ENCODE measurements around the gene HTR4.

Gene HTR4

DNA sequence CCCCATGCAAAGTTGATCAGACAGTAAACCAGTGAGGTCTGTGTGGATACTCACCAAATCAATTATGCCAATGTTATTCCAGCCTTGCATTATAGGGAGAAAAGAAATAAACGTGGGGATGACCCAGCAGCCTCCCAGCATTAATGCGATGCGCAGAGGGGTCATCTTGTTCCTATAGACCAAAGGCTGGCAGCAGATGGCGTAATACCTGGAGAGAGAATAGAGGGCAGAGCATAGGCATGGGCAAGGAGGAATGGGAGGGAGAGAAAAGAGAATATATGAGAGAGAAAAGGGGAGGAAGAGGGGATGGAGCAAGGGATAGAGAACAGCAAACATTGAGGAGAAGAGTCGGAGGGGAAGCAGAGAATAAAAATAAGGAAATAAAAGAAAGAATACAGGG, 131.2 kb downstream of the HTR4 start:
- Histone ChIP-seq H3K4me1 (no peaks in the 10 kb centered on the region), H3K9me3 (no peaks in the 10 kb centered on the region), H3K36me3 (replicated peaks) (no peaks in the 10 kb centered on the region), H3K27me3 (ENCODE audit: low read depth) (no peaks in the 10 kb centered on the region), H3K4me3 (no peak overlapping the region)
- in situ Hi-C loops (cut with MboI; ENCODE audit: low sequenced_read_pairs) = no loop called here
- no peak for DNase-seq (ENCODE audit: low spot score in 2 of 2)

GRCh38 chr5:148515460-148515859, 138.9 kb downstream of the HTR4 start:
- no peaks in the 10 kb centered on the region for H3K9me3 ChIP-seq
- no peaks in the 10 kb centered on the region for H3K36me3 ChIP-seq (replicated peaks)
- DNase-seq (ENCODE audit: low spot score in 2 of 2) = no peak
- in situ Hi-C loops (cut with MboI; ENCODE audit: low sequenced_read_pairs) = no loop called here
- H3K27me3 ChIP-seq (ENCODE audit: low read depth) = no peaks in the 10 kb centered on the region
- no peak overlapping the region for H3K4me3 ChIP-seq
- no peaks in the 10 kb centered on the region for H3K4me1 ChIP-seq

- Histone ChIP-seq H3K36me3 (replicated peaks) (no peaks in the 10 kb centered on the region), H3K9me3 (no peaks in the 10 kb centered on the region), H3K27me3 (ENCODE audit: low read depth) (no peaks in the 10 kb centered on the region), H3K4me3 (no peak overlapping the region), H3K4me1 (no peaks in the 10 kb centered on the region)
- in situ Hi-C loops (cut with MboI; ENCODE audit: low sequenced_read_pairs) = no loop called here
- DNase-seq (ENCODE audit: low spot score in 2 of 2) = no peak
Measured at GRCh38 chr5:148514344-148514743, 140.0 kb downstream of the HTR4 start.

GRCh38 chr5:148512498-148512897, 141.8 kb downstream of the HTR4 start:
- Histone ChIP-seq H3K4me1 (no peaks in the 10 kb centered on the region), H3K27me3 (ENCODE audit: low read depth) (no peaks in the 10 kb centered on the region), H3K4me3 (no peak overlapping the region), H3K36me3 (replicated peaks) (no peaks in the 10 kb centered on the region), H3K9me3 (no peaks in the 10 kb centered on the region)
- no peak for DNase-seq (ENCODE audit: low spot score in 2 of 2)
- in situ Hi-C loops (cut with MboI; ENCODE audit: low sequenced_read_pairs) = no loop called here

GRCh38 chr5:148511810-148512347, 142.4 kb downstream of the HTR4 start:
- DNase-seq (ENCODE audit: low spot score in 2 of 2) = no peak

DNA sequence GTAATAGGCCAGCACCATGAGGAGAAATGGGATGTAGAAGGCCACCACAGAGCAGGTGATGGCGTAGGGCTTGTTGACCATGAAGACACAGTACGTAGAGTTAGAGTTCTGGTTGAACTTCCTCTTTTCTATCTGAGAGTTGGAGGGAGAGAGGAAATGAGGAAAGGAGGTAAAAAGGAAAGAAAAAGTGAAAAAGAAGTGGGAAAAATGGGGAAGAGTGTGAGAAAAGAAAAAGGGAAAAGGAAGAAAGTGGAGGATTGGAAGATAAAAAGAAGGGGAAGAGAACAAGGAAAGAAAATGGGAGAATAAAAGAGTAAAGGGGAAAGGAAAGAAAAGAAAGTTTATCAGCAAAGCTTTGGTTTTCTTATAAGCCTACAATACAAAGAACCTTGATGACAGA, 144.4 kb downstream of the HTR4 start:
- in situ Hi-C loops (cut with MboI; ENCODE audit: low sequenced_read_pairs) = no loop called here

More at GRCh38 chr5:148511810-148512347, 142.4 kb downstream of the HTR4 start:
- in situ Hi-C loops (cut with MboI; ENCODE audit: low sequenced_read_pairs) = no loop called here
- no peaks in the 10 kb centered on the region for H3K36me3 ChIP-seq (replicated peaks)
- no peaks in the 10 kb centered on the region for H3K27me3 ChIP-seq (ENCODE audit: low read depth)
- H3K4me3 ChIP-seq = no peak overlapping the region
- H3K9me3 ChIP-seq = no peaks in the 10 kb centered on the region
- no peaks in the 10 kb centered on the region for H3K4me1 ChIP-seq

DNA sequence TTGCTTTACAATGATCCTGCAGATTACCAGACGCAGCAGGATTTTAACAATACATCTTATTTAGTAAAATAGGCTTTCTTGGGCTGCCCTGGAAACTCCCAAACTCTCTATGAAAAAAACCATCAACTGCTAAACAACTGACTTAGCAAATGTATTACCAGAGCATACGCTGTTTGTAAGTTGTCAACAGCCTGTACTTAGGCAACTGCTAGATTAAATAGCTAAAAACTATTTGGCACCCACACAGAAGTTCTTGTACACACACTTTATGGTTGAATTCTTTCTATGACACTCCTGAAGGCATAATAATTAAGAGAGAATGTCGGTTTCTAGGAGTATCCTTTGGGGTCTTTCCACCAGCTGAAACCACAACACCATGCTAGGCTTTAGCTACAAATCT, 146.7 kb downstream of the HTR4 start:
- in situ Hi-C loops (cut with MboI; ENCODE audit: low sequenced_read_pairs) = no loop called here
- no peak for DNase-seq (ENCODE audit: low spot score in 2 of 2)
- H3K4me1 ChIP-seq = no peaks in the 10 kb centered on the region
- no peaks in the 10 kb centered on the region for H3K36me3 ChIP-seq (replicated peaks)
- H3K9me3 ChIP-seq = no peaks in the 10 kb centered on the region
- no peaks in the 10 kb centered on the region for H3K27me3 ChIP-seq (ENCODE audit: low read depth)
- H3K4me3 ChIP-seq = no peak overlapping the region

More for the DNA sequence above, 144.4 kb downstream of the HTR4 start:
- DNase-seq (ENCODE audit: low spot score in 2 of 2) = no peak
- no peaks in the 10 kb centered on the region for H3K27me3 ChIP-seq (ENCODE audit: low read depth)
- no peak overlapping the region for H3K4me3 ChIP-seq
- H3K9me3 ChIP-seq = no peaks in the 10 kb centered on the region
- H3K4me1 ChIP-seq = no peaks in the 10 kb centered on the region
- no peaks in the 10 kb centered on the region for H3K36me3 ChIP-seq (replicated peaks)

DNA sequence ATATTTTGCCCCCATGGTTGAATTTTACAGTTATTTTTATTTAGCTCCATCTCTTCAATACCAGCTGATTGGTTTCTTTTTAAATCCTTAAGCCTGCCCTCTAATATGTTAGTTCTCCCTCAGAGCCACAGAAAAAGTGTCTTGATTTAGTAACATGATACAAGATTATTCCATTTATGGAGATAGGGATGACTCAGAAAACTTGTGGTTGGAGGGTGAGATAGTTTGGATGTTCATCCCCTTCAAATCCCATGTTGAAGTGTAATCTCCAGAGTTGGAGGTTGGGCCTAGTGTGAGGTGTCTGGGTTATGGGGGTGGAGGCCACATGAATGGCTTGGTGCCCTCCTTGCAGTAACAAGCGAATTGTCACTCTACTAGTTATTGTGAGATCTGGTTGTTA, 154.9 kb downstream of the HTR4 start:
- no peaks in the 10 kb centered on the region for H3K4me1 ChIP-seq
- H3K9me3 ChIP-seq = no peaks in the 10 kb centered on the region
- in situ Hi-C loops (cut with MboI; ENCODE audit: low sequenced_read_pairs) = no loop called here
- H3K27me3 ChIP-seq (ENCODE audit: low read depth) = peaks cover 5% of the 10 kb centered on the region; the same call in 1 of the 2 replicates
- no peak for DNase-seq (ENCODE audit: low spot score in 2 of 2)
- no peaks in the 10 kb centered on the region for H3K36me3 ChIP-seq (replicated peaks)
- H3K4me3 ChIP-seq = no peak overlapping the region

- no peak for DNase-seq (ENCODE audit: low spot score in 2 of 2)
- in situ Hi-C loops (cut with MboI; ENCODE audit: low sequenced_read_pairs) = no loop called here
- Histone ChIP-seq H3K36me3 (replicated peaks) (no peaks in the 10 kb centered on the region), H3K27me3 (ENCODE audit: low read depth) (peaks cover 15% of the 10 kb centered on the region; the same call in 1 of the 2 replicates), H3K4me3 (no peak overlapping the region), H3K9me3 (no peaks in the 10 kb centered on the region), H3K4me1 (no peaks in the 10 kb centered on the region)
Measured at GRCh38 chr5:148497757-148498156, 156.6 kb downstream of the HTR4 start.

- H3K9me3 ChIP-seq = no peaks in the 10 kb centered on the region
- H3K4me1 ChIP-seq = no peaks in the 10 kb centered on the region
- H3K27me3 ChIP-seq (ENCODE audit: low read depth) = peaks cover 24% of the 10 kb centered on the region
- H3K4me3 ChIP-seq = no peak overlapping the region
- in situ Hi-C loops (cut with MboI; ENCODE audit: low sequenced_read_pairs) = no loop called here
- no peak for DNase-seq (ENCODE audit: low spot score in 2 of 2)
- H3K36me3 ChIP-seq (replicated peaks) = no peaks in the 10 kb centered on the region
Measured at GRCh38 chr5:148492351-148492750, 162.0 kb downstream of the HTR4 start.

- in situ Hi-C loops (cut with MboI; ENCODE audit: low sequenced_read_pairs) = no loop called here
Measured at GRCh38 chr5:148491793-148492184, 162.5 kb downstream of the HTR4 start.

GRCh38 chr5:148491015-148491792, 163.1 kb downstream of the HTR4 start:
- H3K4me1 ChIP-seq = no peaks in the 10 kb centered on the region
- H3K4me3 ChIP-seq = no peak overlapping the region
- no peaks in the 10 kb centered on the region for H3K9me3 ChIP-seq
- no peak for DNase-seq (ENCODE audit: low spot score in 2 of 2)
- H3K36me3 ChIP-seq (replicated peaks) = no peaks in the 10 kb centered on the region
- peaks cover 26% of the 10 kb centered on the region for H3K27me3 ChIP-seq (ENCODE audit: low read depth)
- in situ Hi-C loops (cut with MboI; ENCODE audit: low sequenced_read_pairs) = no loop called here

More at GRCh38 chr5:148491793-148492184, 162.5 kb downstream of the HTR4 start:
- Histone ChIP-seq H3K4me1 (no peaks in the 10 kb centered on the region), H3K27me3 (ENCODE audit: low read depth) (peaks cover 27% of the 10 kb centered on the region), H3K36me3 (replicated peaks) (no peaks in the 10 kb centered on the region), H3K4me3 (no peak overlapping the region), H3K9me3 (no peaks in the 10 kb centered on the region)
- no peak for DNase-seq (ENCODE audit: low spot score in 2 of 2)

DNA sequence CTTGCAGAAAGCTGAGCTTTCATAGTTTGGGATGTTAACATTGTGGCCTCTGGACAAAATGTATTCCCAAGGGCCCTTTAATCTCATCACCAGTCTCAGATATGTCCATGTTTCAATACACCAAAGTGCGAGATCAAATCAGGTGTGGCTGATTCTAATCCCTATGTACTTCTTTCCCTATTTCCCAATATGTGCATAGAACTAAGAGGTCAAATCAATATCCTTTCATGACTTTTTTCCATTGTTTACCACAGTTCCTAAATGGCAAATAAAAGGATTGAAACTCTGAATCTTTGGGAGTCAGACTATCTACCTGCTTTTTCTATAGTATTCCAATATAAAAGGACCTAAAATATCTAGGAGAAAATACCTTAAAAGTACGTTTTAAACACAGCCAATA, 165.6 kb downstream of the HTR4 start:
- Histone ChIP-seq H3K9me3 (no peaks in the 10 kb centered on the region), H3K27me3 (ENCODE audit: low read depth) (peaks cover 16% of the 10 kb centered on the region), H3K4me1 (no peaks in the 10 kb centered on the region), H3K36me3 (replicated peaks) (no peaks in the 10 kb centered on the region), H3K4me3 (no peak overlapping the region)
- no peak for DNase-seq (ENCODE audit: low spot score in 2 of 2)
- in situ Hi-C loops (cut with MboI; ENCODE audit: low sequenced_read_pairs) = no loop called here

- in situ Hi-C loops (cut with MboI; ENCODE audit: low sequenced_read_pairs) = no loop called here
- Histone ChIP-seq H3K27me3 (ENCODE audit: low read depth) (peaks cover 22% of the 10 kb centered on the region), H3K4me1 (no peaks in the 10 kb centered on the region), H3K9me3 (no peaks in the 10 kb centered on the region), H3K36me3 (replicated peaks) (no peaks in the 10 kb centered on the region), H3K4me3 (no peak overlapping the region)
- DNase-seq (ENCODE audit: low spot score in 2 of 2) = no peak
Measured at GRCh38 chr5:148486456-148486855, 167.9 kb downstream of the HTR4 start.

Measured in HAP-1 (cell line).